Daoy (cell line): ENCODE measurements around the gene INPP5D. TPM values are rescaled to one million over a fixed set of nuclear protein-coding genes. Genes with fewer than 3 reads are reported as not detected.
A peak's percentile ranks its signal among the peaks of the same experiment; 100 is the strongest.
"Not testable (repeated sequence)": the region's sequence is repeated elsewhere in the genome, so short reads cannot be mapped to it uniquely, and the experiment has no call there.

Experiments used
- DNase-seq: peaks from one replicate; pipeline ENCODE4 v3.0.0-alpha.2; 2015; ENCODE audit warnings: low read depth
- total RNA-seq: library from RNA; depleted of rRNA; stranded (reverse); fragments of >200 nt; shearing (Covaris generic); gene quantifications from 2 replicates; pipeline ENCODE4 v1.2.3, GENCODE V29; 2014

The INPP5D gene
- total RNA-seq, 1 experiment from 2014 or later = not detected

DNA sequence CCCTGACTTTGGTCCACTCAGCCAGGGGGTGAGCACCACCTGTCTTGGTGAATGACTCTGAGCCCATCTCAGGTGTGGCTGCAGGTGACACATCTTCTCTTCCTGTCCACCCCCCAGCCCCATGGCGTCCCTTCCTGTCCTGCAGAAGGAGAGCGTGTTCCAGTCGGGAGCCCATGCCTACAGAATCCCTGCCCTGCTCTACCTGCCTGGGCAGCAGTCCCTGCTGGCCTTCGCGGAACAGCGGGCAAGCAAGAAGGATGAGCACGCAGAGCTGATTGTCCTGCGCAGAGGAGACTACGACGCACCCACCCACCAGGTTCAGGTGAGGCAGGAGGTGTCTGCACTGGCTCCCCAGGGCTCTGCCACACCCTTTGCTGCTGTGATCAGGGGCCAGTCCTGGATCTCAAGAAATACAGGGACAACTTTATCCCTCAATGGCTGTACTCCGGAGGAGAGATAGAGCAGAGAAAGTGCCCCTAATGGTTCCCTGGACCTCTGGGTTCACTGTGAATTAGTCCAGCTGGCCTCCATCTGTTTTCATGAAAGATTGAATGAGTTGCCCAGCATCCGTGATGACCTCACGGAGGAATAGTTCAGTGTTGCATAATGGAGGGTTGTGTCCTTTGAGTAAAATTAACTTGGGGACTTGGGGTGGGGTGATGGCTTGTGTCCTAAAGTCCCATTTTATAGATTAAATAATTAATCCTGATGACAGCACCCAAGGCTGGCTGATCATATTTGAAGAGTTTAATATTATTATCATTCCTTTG is 27.4 kb upstream of the INPP5D start, which contains the start of gene NEU2:
Gene NEU2 (plus strand): TSS at position 122 of the 770 bp plus-strand sequence. CDS start 0 bp downstream, at position 122.
- DNase-seq = no peak

DNA sequence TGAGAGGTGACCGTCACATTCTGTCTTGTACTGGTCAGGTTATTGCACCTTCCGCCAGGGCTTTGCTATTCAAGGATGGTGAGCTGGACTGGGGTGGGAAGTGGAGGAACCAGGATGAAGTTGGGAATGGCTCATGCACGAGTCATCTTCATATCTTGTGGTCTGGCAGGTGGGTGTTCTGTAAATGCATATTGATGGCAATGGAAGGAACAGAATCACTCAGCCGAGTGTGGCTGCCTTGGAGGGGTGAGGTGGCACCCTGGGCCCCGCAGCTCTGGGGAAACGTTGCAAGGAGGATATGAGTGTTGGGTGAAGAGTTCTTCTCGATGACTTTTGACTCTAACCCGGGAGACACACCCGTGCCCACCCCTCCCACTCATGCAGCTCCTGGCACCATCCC is 26.5 kb upstream of the INPP5D start:
- DNase-seq = peak; percentile 37

GRCh38 chr2:233034091-233034882 is 25.9 kb upstream of the INPP5D start:
- no peak for DNase-seq

GRCh38 chr2:233035426-233036161 is 24.5 kb upstream of the INPP5D start:
- DNase-seq = no peak

- no peak for DNase-seq
These were observed 23.8 kb upstream of the INPP5D start for GRCh38 chr2:233036162-233036838.

DNA sequence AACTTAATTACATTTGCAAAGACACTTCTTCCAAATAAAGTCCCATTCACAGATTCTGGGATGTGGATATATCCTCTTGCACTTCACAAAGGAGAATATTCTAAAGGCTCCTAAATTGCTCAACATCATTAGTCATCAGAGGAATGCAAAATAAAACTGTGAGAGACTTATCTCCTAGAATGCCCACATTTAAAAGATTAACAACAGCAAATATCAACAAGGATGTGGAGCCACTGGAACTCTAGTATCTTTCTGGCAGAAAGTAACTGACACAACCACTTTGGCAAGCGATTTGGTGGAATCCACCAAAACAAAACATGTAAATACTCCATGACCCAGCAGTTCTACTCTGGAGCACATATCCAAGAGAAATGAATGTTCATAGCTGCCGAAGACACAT is 23.1 kb upstream of the INPP5D start:
- no peak for DNase-seq

GRCh38 chr2:233039212-233039845 is 20.8 kb upstream of the INPP5D start:
- no peak for DNase-seq

- DNase-seq = no peak
These were observed 20.2 kb upstream of the INPP5D start for GRCh38 chr2:233039846-233040530.

DNA sequence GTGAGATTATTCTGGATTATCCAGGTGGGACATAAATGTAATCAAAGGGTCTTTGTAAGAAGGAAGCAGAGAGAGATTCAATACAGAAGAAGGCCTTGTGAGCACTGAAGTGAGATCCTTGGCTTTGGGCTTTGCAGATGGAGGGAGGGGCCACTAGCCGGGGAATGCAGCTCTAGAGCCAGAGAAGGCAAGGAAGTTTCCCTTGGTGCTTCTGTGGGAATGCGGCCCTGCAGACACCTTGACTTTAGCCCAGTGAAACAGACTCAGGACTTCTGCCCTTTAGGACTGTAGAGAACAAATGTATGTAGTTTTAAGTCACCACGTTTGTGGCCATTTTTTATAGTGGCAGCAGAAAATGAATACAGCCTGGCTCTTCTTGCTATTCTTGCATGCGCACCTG is 19.6 kb upstream of the INPP5D start:
- no peak for DNase-seq

DNA sequence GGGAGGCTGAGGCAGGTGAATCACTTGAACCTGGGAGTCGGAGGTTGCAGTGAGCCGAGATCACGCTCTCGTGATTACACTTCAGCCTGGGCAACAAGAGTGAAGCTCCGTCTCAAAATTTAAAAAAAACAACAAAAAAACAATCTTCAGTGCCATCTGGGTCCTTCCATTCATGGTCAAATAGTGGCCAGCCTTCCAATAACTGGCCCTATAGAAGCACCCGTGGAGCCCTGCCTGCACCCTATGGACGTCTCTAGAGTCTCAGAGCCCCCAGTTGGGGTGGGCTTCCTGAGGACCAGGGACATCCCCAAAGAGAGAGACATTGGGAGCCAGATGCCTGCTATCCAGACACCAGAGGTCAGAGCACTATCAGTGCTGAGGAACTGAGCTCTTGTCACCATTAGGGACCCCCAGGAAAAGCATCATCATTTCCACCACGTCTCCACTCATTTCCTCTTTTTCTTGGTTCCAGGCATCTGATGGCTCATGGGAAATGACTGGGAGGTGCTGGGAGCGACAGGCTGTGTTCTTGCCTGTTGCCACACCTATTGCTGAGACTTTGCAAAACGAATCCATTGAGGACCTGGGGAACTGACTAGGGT is 18.3 kb upstream of the INPP5D start:
- no peak for DNase-seq

DNA sequence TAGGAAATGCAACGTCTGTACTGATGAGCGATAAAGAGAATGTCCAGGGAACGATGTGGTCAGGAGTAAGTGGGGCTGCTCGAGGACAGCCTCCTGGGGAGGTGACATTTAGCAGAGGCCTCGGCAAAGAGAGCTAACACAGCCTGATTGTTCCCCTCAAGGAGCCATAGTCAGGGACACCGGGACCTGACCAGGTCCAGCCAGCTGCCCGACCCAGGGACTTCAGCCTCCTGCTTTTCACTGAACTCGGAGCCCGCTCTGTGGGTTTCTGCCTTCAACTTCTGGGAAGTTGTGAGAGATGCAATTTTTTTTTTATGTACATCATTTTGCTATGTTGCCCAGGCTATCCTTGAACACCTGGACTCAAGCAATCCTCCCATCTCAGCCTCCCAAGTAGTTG is 17.6 kb upstream of the INPP5D start:
- no peak for DNase-seq

GRCh38 chr2:233044974-233045605 is 15.1 kb upstream of the INPP5D start:
- DNase-seq = no peak

DNA sequence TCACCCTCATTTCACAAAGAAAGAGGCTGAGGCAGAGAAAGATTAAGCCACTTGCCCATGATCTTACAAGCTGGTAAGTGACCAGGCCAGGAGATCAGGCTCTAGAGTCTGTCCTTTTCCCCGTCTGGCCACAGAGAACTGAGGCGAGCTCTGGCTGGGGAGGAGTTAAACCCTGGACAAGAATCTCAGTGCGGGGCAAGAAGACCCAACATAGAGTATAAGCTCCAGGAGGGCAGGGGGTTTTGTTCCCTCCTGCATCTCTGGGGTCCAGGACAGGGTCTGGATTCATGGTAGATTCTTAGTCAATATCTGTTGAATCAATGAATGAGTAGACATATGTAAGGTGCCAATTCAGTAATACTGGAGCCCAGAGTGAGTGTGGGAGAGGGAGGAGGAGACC is 12.9 kb upstream of the INPP5D start:
- no peak for DNase-seq

DNA sequence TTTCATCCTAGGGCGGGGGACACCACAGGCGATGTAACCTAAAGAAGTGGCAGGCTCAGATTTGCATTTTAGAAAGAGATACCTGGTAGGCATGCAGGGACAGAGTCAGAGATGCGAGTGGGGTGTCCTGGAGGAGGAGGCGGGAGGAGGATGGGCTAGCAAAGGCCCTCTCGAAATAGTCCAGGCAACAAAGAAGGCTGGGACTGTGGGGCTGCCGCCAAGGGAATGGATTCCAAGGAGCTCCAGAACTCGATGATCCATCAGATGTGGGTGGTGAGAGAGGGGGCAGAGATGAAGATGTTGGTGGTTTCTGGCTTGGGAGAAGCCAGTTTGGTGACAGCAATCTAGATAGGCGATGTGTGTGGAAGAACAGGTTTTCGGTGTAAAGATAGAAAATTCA is 12.5 kb upstream of the INPP5D start:
- no peak for DNase-seq

DNA sequence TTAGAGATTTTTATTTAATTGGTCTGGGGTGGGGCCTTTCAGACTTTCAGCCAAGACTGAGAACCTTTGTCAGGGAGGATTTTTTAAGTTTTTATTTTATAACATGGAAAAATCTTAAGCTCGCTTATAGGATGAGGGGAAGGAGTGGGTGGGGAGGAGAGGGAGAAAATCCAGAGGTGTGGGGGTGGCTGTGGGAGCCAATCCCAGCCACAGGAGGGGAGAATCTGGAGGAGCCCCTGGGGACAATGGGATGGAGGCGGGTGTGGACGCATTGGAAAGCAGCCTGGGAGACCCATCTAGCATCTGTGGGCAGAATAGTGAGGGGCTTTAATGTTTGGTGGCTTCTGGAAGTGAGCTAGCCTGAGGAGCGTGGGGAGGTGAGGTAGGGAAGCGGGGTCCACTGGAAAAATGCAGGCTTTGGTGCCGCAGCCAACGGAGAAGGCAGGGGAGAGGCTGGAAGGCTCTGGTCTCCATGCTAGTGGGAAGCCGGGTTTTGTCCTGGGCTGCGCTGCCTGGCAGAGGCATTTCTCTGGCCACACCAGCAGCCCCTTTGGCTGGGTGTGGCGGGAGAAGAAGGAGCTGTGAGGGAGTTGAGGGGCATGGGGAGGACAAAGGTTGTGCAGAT is 11.5 kb upstream of the INPP5D start:
- DNase-seq = no peak

DNA sequence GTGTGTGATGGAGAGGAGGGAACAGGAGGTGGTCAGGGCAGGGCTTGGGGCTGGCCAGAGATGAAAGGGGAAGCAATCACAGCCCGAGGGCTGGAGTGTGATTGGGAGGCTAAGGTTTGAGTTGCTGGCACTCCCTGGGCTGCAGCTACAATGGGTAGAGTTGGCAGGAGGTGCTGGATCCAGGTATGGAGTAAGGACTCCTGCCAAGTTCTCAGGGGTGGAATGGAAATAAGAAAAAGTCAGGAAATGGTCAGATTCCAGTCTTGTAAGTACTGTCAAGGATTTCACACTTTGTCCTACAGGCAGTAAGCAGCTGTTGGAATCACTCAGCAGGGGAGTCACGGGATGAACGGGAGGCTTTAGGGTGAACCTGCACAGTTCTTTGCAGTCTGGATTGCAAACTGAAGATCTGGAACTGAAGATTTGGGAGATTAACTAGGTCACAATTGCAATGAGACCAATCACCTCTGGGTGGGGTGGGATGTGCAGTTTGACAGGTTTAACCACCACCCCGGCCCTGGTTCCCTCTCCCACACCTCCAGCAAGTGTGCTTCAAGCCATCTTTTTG is 10.9 kb upstream of the INPP5D start:
- DNase-seq = no peak

DNA sequence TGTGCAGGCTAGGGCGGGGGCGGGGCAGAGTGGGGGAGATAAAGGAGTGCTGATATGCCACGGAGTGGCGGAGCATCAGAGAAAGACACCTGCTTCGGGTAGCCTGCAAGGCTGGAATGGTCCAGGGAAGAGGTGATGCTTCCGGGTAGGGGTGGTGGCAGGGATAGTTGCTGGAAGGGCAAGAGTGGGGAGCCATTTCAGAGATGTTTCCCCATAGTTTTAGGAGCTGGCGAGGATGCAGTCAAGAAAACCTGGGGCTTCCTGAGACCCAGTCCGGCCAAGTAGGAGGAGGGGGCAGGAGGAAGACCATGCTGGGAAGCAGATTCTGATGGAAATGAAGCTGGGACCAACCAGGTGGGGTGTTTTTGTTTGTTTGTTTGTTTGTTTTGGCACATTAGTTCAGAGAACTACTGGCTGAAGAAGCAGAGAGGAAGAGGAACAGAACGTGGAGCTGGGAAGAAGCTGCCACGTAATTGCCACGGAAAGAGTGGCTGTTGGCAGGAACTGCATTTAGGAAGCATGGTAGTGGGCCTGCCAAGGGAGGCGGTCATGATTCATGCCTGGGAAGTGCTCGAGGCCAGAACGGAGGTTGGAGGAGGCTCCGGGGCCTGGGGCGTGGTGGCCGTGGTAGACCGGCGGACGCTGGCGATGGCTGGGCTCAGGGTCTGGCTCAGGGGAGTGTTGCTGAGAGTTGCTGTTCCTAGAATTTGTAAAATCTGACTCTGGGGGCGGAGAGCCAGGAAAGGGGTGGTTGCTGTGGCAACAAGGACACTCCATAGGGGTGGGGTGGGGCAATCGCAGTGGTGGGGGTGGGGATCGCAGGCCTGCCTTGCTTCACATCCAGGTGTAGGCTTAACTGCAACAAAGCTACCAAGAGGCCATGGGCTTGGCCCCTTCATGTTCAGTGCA is 8.6 kb upstream of the INPP5D start:
- DNase-seq = peak; percentile 87

- DNase-seq = not testable (repeated sequence)
These were observed 7.6 kb upstream of the INPP5D start for GRCh38 chr2:233052517-233052916.
